ENCODE measurements around the gene IL12RB1. TPM values are rescaled to one million over a fixed set of nuclear protein-coding genes. Genes with fewer than 3 reads are reported as not detected.

The IL12RB1 gene
- total and polyA plus RNA-seq, 12 donors: 0.28 to 7.4 (median 1.8) TPM; not detected in 1

DNA sequence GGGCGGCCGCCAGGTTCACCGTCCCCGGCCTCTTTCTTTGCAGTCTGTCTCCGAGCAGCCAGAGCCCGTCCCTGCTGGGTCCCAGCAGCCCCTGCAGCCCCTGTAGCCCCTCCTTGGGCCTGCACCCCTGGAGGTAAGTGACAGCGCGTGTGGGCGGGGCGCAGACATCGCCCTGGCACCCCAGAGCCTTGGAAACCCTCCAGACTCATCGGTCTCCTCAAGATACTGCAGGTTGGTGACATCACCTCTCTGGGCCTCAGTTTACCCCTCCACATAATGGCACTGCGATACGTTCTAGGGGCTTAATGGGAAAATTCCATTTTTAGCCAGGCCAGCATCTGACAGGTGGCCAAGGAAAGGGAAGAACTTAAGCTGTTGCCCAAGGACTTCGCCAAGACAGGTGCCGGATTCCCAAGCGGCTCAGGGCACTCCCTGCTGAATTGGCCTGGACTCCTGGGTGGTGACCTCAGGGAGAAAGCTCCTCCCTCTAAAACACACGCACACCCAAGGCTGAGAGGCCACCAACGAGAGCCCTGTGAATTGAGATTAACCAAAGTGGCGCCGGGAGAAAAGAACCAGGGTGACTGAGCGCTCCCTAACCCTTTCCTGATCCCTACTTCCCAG lies 24.0 kb upstream of the IL12RB1 start:
- Histone ChIP-seq H3K4me1 (replicated peaks in 1 of 2) (peaks cover 8 to 14% of the 10 kb centered on the region in 2 donors), H3K27ac (peak overlapping the region in 1 of 5 donors; percentile 34), H3K9me3 (replicated peaks in 1 of 3) (no peaks in the 10 kb centered on the region), H3K27me3 (no peaks in the 10 kb centered on the region), H3K36me3 (replicated peaks in 1 of 2) (no peaks in the 10 kb centered on the region), H3K4me3 (peak overlapping the region; percentile 63 to 85 (median 79))
- peak in 1 of 7 donors; percentile 74 for DNase-seq
- WGBS, 4 donors: 46 to 66% (median 46%) methylated on average over 5 to 22 of the region's 22 CpGs
- no peak for TF ChIP-seq POLR2A (IDR thresholded peaks at IDR 0.05)
- TF ChIP-seq, protein P1, sequence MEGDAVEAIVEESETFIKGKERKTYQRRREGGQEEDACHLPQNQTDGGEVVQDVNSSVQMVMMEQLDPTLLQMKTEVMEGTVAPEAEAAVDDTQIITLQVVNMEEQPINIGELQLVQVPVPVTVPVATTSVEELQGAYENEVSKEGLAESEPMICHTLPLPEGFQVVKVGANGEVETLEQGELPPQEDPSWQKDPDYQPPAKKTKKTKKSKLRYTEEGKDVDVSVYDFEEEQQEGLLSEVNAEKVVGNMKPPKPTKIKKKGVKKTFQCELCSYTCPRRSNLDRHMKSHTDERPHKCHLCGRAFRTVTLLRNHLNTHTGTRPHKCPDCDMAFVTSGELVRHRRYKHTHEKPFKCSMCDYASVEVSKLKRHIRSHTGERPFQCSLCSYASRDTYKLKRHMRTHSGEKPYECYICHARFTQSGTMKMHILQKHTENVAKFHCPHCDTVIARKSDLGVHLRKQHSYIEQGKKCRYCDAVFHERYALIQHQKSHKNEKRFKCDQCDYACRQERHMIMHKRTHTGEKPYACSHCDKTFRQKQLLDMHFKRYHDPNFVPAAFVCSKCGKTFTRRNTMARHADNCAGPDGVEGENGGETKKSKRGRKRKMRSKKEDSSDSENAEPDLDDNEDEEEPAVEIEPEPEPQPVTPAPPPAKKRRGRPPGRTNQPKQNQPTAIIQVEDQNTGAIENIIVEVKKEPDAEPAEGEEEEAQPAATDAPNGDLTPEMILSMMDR (IDR thresholded peaks at IDR 0.05): no peak
- intact Hi-C loops (cut with DNase I): loop anchor here (5.0 kb wide), 2 partner anchors 57 to 142 kb away; no protein-coding TSS in a partner anchor

DNA sequence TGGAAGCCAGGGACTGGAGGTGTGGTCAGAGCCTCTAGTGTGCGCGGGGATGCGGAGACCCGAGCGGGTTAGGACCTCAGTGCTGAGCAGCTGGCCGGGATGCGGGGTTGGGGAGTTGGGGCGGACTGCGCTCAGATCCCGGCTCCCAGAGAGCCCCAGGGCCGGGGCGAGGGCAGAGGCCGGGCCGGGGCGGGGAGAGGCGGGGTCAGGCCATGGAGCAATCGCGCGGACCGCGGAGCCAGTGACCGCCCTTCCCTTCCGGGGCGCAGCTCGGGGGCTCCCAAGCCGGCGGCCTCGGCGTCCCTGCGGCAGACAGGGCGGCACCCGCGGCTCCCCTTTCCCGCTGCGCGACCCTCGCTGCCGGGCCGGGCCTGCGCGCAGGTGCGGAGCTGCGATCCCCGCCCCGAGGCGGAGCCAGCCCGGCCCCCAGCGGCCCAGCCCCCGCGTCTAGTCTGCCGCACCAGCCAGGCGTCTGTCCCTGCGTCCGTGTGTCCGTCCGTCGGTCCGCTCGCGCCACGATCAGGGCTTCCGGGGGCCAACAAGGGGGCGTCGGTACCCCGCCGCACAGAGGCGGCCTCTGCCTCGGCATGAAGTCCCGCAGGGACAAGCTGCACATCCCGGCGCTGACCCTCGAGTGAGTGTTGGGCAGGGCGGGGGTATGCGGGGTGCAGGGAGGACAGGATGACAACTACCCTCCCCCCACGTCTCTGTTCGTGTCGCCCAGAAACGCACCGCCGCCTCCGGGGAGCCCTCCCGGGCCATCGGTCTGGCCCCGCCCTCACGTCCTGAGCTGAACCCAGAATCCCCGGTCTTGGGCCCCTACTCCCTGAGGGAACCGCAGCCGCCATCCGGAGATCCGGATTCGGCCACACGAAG lies 23.2 kb upstream of the IL12RB1 start:
- peak in 6 of 7 donors; percentile 46 to 74 (median 60) for DNase-seq
- WGBS, 4 donors: 0 to 2% (median 1%) methylated on average over 5 to 92 of the region's 92 CpGs
- Histone ChIP-seq H3K27me3 (no peaks in the 10 kb centered on the region), H3K27ac (peak overlapping the region in 3 of 5 donors; percentile 34 to 82 (median 54)), H3K36me3 (replicated peaks in 1 of 2) (no peaks in the 10 kb centered on the region), H3K4me1 (replicated peaks in 1 of 2) (peaks cover 8 to 14% of the 10 kb centered on the region in 2 donors), H3K4me3 (peak overlapping the region; percentile 63 to 85 (median 79)), H3K9me3 (replicated peaks in 1 of 3) (no peaks in the 10 kb centered on the region)
- intact Hi-C loops (cut with DNase I): loop anchor here (5.0 kb wide), 2 partner anchors 57 to 142 kb away; no protein-coding TSS in a partner anchor
- peak; percentile 34 to 35 for TF ChIP-seq POLR2A (IDR thresholded peaks at IDR 0.05)
- TF ChIP-seq, protein P1 (IDR thresholded peaks at IDR 0.05): no peak

DNA sequence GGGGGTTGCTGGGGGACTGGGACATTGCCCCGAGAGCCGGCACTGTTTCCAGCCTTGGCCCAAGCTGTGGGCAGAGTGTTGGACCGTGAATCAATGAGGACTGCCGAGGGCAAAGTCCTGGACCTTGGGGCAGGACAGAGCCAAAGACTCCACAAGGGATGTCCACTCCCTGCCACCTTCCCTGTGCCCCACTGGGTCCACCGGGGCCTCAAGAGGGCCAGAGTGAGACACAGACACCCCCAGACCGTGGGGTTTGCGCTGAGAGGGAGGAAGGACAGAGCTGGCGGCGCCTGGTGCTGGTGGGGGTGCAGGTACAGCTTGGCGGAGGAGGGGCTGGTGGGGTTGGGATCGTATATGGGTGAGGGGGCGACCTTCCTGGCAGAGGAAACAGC lies 22.6 kb upstream of the IL12RB1 start:
- Histone ChIP-seq H3K4me1 (replicated peaks in 1 of 2) (peaks cover 13 to 19% of the 10 kb centered on the region in 2 donors), H3K27ac (peak overlapping the region in 3 of 5 donors; percentile 34 to 82 (median 54)), H3K4me3 (peak overlapping the region in 2 of 4 donors; percentile 63 to 82), H3K9me3 (replicated peaks in 1 of 3) (no peaks in the 10 kb centered on the region), H3K36me3 (replicated peaks in 1 of 2) (no peaks in the 10 kb centered on the region), H3K27me3 (no peaks in the 10 kb centered on the region)
- intact Hi-C loops (cut with DNase I): no loop called here
- 57 to 63% (median 59%) methylated on average over 9 to 12 of the region's 12 CpGs for WGBS, 4 donors
- DNase-seq: peak in 1 of 7 donors; percentile 19
- TF ChIP-seq, protein P1 (IDR thresholded peaks at IDR 0.05): no peak
- TF ChIP-seq POLR2A (IDR thresholded peaks at IDR 0.05): no peak

DNA sequence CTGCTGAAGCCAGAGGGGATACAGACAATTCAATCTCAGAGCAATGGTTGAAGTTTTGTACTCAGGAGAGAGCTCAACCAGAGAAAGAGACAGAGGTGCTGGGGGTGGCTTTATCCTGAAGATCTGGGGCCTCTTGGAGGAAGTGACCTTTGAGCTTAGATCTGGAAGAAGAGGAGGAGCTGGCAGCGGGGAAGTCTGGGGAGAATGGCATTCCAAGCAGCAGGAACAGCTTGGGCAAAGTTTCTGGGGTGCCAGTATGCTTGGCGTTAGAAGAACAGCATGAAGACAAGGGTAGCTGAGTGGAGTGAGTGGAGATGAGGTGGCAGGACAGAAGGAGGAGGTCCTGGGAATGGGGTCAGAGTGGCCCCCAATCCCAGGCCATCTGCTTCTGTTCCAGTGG lies 22.2 kb upstream of the IL12RB1 start:
- no peak overlapping the region for H3K4me3 ChIP-seq
- TF ChIP-seq, protein P1 (IDR thresholded peaks at IDR 0.05): no peak
- no peak for TF ChIP-seq POLR2A (IDR thresholded peaks at IDR 0.05)
- 69 to 98% (median 81%) methylated on average over 2 of the region's 2 CpGs for WGBS, 4 donors
- intact Hi-C loops (cut with DNase I): no loop called here
- peaks cover 13 to 22% of the 10 kb centered on the region in 2 donors for H3K4me1 ChIP-seq (replicated peaks in 1 of 2)
- no peaks in the 10 kb centered on the region for H3K27me3 ChIP-seq
- no peaks in the 10 kb centered on the region for H3K36me3 ChIP-seq (replicated peaks in 1 of 2)
- no peak for DNase-seq
- no peaks in the 10 kb centered on the region for H3K9me3 ChIP-seq (replicated peaks in 1 of 3)
- peak overlapping the region in 1 of 5 donors; percentile 82 for H3K27ac ChIP-seq

Measured in adrenal gland (tissue), 12 donors.